Lower leg skin (tissue), 4 donors: ENCODE measurements around the gene PNKP. TPM values are rescaled to one million over a fixed set of nuclear protein-coding genes. Genes with fewer than 3 reads are reported as not detected.
"Not testable (repeated sequence)": the region's sequence is repeated elsewhere in the genome, so short reads cannot be mapped to it uniquely, and the experiment has no call there.

Experiments
- DNase-seq, 2 donors: peaks; one replicate each; pipeline ENCODE4 v3.0.0-alpha.2; 2019; ENCODE audit warnings: low spot score in 2 of 2
- H3K4me3 ChIP-seq: fragments of 200-600 bp; sonication (generic); 2 replicates; pipeline ENCODE4 v1.5.1; 2017; ENCODE audit warnings: mild to moderate bottlenecking, low read depth; ENCODE audit not compliant: poor library complexity, severe bottlenecking
- CTCF ChIP-seq, 3 donors: fragments of 450-650 bp; IDR thresholded peaks; one replicate each; pipeline ENCODE4 v1.5.1; 2016; ENCODE audit warnings: antibody characterized with exemption in 3 of 3, mild to moderate bottlenecking in 3 of 3, moderate library complexity in 2 of 3
- POLR2A ChIP-seq, 2 donors: fragments of 450-650 bp; IDR thresholded peaks; one replicate each; pipeline ENCODE4 v1.6.1; 2016 to 2017; ENCODE audit warnings: antibody characterized with exemption in 2 of 2, mild to moderate bottlenecking in 1 of 2, moderate library complexity in 1 of 2
- WGBS, 2 donors: methylation state at CpG; one replicate each; pipeline ENCODE4 v1.1.5; 2018; 5-methylcytosine and 5-hydroxymethylcytosine counted together
- intact Hi-C: fragments of 100-400 bp; cut with DNase I; formaldehyde crosslinking; loops from one replicate; pipeline ENCODE4 v1.15.0; 2023; ENCODE audit warnings: low total_unique reads
- total RNA-seq, 4 donors: library from RNA; depleted of rRNA; stranded (reverse); fragments of >200 nt; gene quantifications; one replicate each; pipeline ENCODE4 v1.1.0, GENCODE V29; 2016

PNKP gene
- total RNA-seq, 4 donors from 2014 or later: 29.3 to 49.7 (median 35.1) TPM

GRCh38 chr19:49829721-49830120, 37.7 kb downstream of the PNKP start:
- H3K4me3 ChIP-seq: no peak overlapping the region
- intact Hi-C loops: no loop called here
- 90 to 94% methylated on average over 15 to 18 of the region's 18 CpGs for WGBS, 2 donors
- TF ChIP-seq CTCF (IDR thresholded peaks at IDR 0.05): no peak
- DNase-seq: no peak

- WGBS, 2 donors: 88 to 93% methylated on average over 7 to 8 of the region's 8 CpGs
- TF ChIP-seq POLR2A (IDR thresholded peaks at IDR 0.05) (no peak), CTCF (IDR thresholded peaks at IDR 0.05) (no peak)
- no peak overlapping the region for H3K4me3 ChIP-seq
- DNase-seq: no peak
- intact Hi-C loops: no loop called here
These were observed 38.2 kb downstream of the PNKP start for GRCh38 chr19:49829200-49829599.

GRCh38 chr19:49827034-49827433, 40.3 kb downstream of the PNKP start:
- TF ChIP-seq CTCF (IDR thresholded peaks at IDR 0.05) (no peak), POLR2A (IDR thresholded peaks at IDR 0.05) (no peak)
- DNase-seq: no peak
- intact Hi-C loops: no loop called here
- 91% methylated on average over 14 of the region's 14 CpGs for WGBS, 2 donors
- no peak overlapping the region for H3K4me3 ChIP-seq

GRCh38 chr19:49824662-49825061, 42.7 kb downstream of the PNKP start:
- TF ChIP-seq CTCF (IDR thresholded peaks at IDR 0.05) (no peak), POLR2A (IDR thresholded peaks at IDR 0.05) (no peak)
- no peak overlapping the region for H3K4me3 ChIP-seq
- intact Hi-C loops: no loop called here
- no peak for DNase-seq
- WGBS, 2 donors: 87 to 90% methylated on average over 6 of the region's 6 CpGs

- no peak for TF ChIP-seq CTCF (IDR thresholded peaks at IDR 0.05)
- no peak for TF ChIP-seq POLR2A (IDR thresholded peaks at IDR 0.05)
- no peak overlapping the region for H3K4me3 ChIP-seq
- no peak for DNase-seq
- WGBS, 2 donors: 92 to 96% methylated on average over 12 of the region's 12 CpGs
- intact Hi-C loops: no loop called here
These were observed 43.9 kb downstream of the PNKP start for GRCh38 chr19:49823472-49823871.

- no peak for DNase-seq
- intact Hi-C loops: no loop called here
- TF ChIP-seq POLR2A (IDR thresholded peaks at IDR 0.05) (no peak), CTCF (IDR thresholded peaks at IDR 0.05) (no peak)
- H3K4me3 ChIP-seq: no peak overlapping the region
- WGBS, 2 donors: 81 to 84% methylated on average over 10 of the region's 10 CpGs
These were observed 47.3 kb downstream of the PNKP start for GRCh38 chr19:49820125-49820524.

GRCh38 chr19:49819452-49820115, 47.8 kb downstream of the PNKP start:
- WGBS, 2 donors: 80 to 82% methylated on average over 7 of the region's 7 CpGs
- DNase-seq, H3K4me3 ChIP-seq, intact Hi-C loops: not testable (repeated sequence)
